IMR-90 (cell line): ENCODE data around the gene ZCCHC24. TPM values are rescaled to one million over a fixed set of nuclear protein-coding genes. Genes with fewer than 3 reads are reported as not detected.

Source experiments
- ATAC-seq: fragments of 200-7000 bp; cut with Tn5 transposase; 2 replicates; pipeline ENCODE4 v1.9.1; 2020; ENCODE audit warnings: low read depth, mild to moderate bottlenecking, moderate library complexity
- BruUV-seq: library from RNA; stranded (reverse); fragments of 400-500 nt; replicated peaks from 2 replicates; lab custom pipeline; 2021; lab: Mats Ljungman, UMichigan
- CTCF ChIA-PET: fragments of 300-600 bp; formaldehyde crosslinking; extraction: SDS; loops from one replicate; lab custom pipeline; 2021; ENCODE audit warnings: antibody characterized with exemption; lab: Yijun Ruan, JAX
- POLR2A ChIA-PET: fragments of 300-600 bp; sonication (Branson Sonifier 250); formaldehyde crosslinking; loops from one replicate; lab custom pipeline; 2022; ENCODE audit warnings: antibody characterized with exemption; ENCODE audit not compliant: unreplicated experiment; lab: Charles Lee
- DNase-seq: peaks from one replicate; pipeline ENCODE4 v3.0.0; 2013
- H2AFZ ChIP-seq: replicated peaks from 2 replicates; pipeline ENCODE3; 2013; ENCODE audit warnings: low read length, mild to moderate bottlenecking; ENCODE audit not compliant: poor library complexity
- H2AK5ac ChIP-seq: 2 replicates; pipeline ENCODE4 v1.6.1; 2013; ENCODE audit warnings: low read depth, low read length, inconsistent platforms
- H2AK9ac ChIP-seq: replicated peaks from 2 replicates; pipeline ENCODE3; 2013; ENCODE audit warnings: mild to moderate bottlenecking, low read depth, low read length, moderate library complexity; ENCODE audit not compliant: poor library complexity
- H2BK120ac ChIP-seq: 2 replicates; pipeline ENCODE4 v1.6.1; 2013; ENCODE audit warnings: low read depth, low read length, inconsistent platforms
- H2BK15ac ChIP-seq: 3 replicates; pipeline ENCODE4 v1.6.1; 2013; ENCODE audit warnings: low read depth, low read length, inconsistent platforms
- H2BK20ac ChIP-seq: 2 replicates; pipeline ENCODE4 v1.6.1; 2013; ENCODE audit warnings: low read depth, mild to moderate bottlenecking, inconsistent platforms, low read length, moderate library complexity
- H2BK5ac ChIP-seq: 2 replicates; pipeline ENCODE4 v1.6.1; 2013; ENCODE audit warnings: mild to moderate bottlenecking, low read depth, low read length, inconsistent platforms; ENCODE audit not compliant: poor library complexity, severe bottlenecking
- H3K14ac ChIP-seq: replicated peaks from 2 replicates; pipeline ENCODE4 v1.6.1; 2013; ENCODE audit warnings: low read depth, low read length, inconsistent platforms
- H3K18ac ChIP-seq: 2 replicates; pipeline ENCODE4 v1.6.1; 2013; ENCODE audit warnings: low read depth, low read length, control low read depth
- H3K23ac ChIP-seq: 2 replicates; pipeline ENCODE4 v1.6.1; 2013; ENCODE audit warnings: low read depth, low read length, inconsistent platforms
- H3K27ac ChIP-seq: 2 replicates; pipeline ENCODE4 v1.5.1; 2013; ENCODE audit warnings: mild to moderate bottlenecking, control low read depth, low read length; ENCODE audit not compliant: insufficient read depth
- H3K27me3 ChIP-seq: 2 replicates; pipeline ENCODE4 v1.6.1; 2013; ENCODE audit warnings: low read length; ENCODE audit not compliant: control insufficient read depth, insufficient read depth
- H3K36me3 ChIP-seq: 2 replicates; pipeline ENCODE4 v1.6.1; 2013; ENCODE audit warnings: low read length, mixed read lengths; ENCODE audit not compliant: control insufficient read depth, insufficient read depth
- H3K4ac ChIP-seq: 2 replicates; pipeline ENCODE4 v1.6.1; 2013; ENCODE audit warnings: low read depth, low read length, inconsistent platforms
- H3K4me1 ChIP-seq: 2 replicates; pipeline ENCODE4 v1.6.1; 2013; ENCODE audit warnings: low read length, mixed read lengths; ENCODE audit not compliant: control insufficient read depth, insufficient read depth
- H3K4me2 ChIP-seq: 2 replicates; pipeline ENCODE4 v1.6.1; 2013; ENCODE audit warnings: low read depth, mild to moderate bottlenecking, control low read depth, low read length, moderate library complexity
- H3K4me3 ChIP-seq: 2 replicates; pipeline ENCODE4 v1.5.1; 2013; ENCODE audit warnings: low read depth, mild to moderate bottlenecking, control low read depth, low read length, moderate library complexity; ENCODE audit not compliant: insufficient read depth
- H3K56ac ChIP-seq: 2 replicates; pipeline ENCODE4 v1.6.1; 2013; ENCODE audit warnings: low read length, inconsistent platforms; ENCODE audit not compliant: insufficient read depth; ENCODE audit errors: extremely low read depth
- H3K79me1 ChIP-seq, 2 experiments: 2 replicates each; pipeline ENCODE4 v1.6.1; 2013; ENCODE audit warnings: low read length in 2 of 2, inconsistent platforms in 1 of 2, low read depth in 1 of 2
- H3K9ac ChIP-seq: 2 replicates; pipeline ENCODE4 v1.6.1; 2013; ENCODE audit warnings: low read depth, low read length, control low read depth
- H3K9me1 ChIP-seq: 2 replicates; pipeline ENCODE4 v1.6.1; 2013; ENCODE audit warnings: low read length, inconsistent platforms; ENCODE audit not compliant: insufficient read depth
- H3K9me3 ChIP-seq: 2 replicates; pipeline ENCODE4 v1.6.1; 2013; ENCODE audit warnings: low read length; ENCODE audit not compliant: control insufficient read depth, insufficient read depth
- H4K20me1 ChIP-seq: 2 replicates; pipeline ENCODE4 v1.6.1; 2013; ENCODE audit warnings: low read length, inconsistent platforms; ENCODE audit not compliant: insufficient read depth
- H4K5ac ChIP-seq: 2 replicates; pipeline ENCODE4 v1.6.1; 2013; ENCODE audit warnings: mild to moderate bottlenecking, low read depth, low read length, control low read depth
- H4K8ac ChIP-seq, 2 experiments: 2 replicates each; pipeline ENCODE4 v1.6.1; 2013; ENCODE audit warnings: low read depth in 2 of 2, low read length in 2 of 2, control low read depth in 1 of 2, inconsistent platforms in 1 of 2
- H4K91ac ChIP-seq: 2 replicates; pipeline ENCODE4 v1.6.1; 2013; ENCODE audit warnings: low read depth, low read length, inconsistent platforms; ENCODE audit not compliant: insufficient read depth
- WGBS, 2 experiments: methylation state at CpG; one replicate each; pipeline versions ENCODE4 v1.1.5 to v1.1.7; 2013; ENCODE audit warnings: missing lambda C conversion rate in 2 of 2; ENCODE audit not compliant: insufficient read length in 1 of 2; ENCODE audit errors: extremely low coverage in 2 of 2; 5-methylcytosine and 5-hydroxymethylcytosine counted together
- dilution Hi-C: fragments of 300-500 bp; cut with HindIII; formaldehyde crosslinking; loops from one replicate; pipeline ENCODE4 v1.14.3; 2018; ENCODE audit warnings: low sequenced_read_pairs; ENCODE audit not compliant: unreplicated experiment
- in situ Hi-C: fragments of 300-500 bp; cut with MboI; formaldehyde crosslinking; loops from 3 replicates; pipeline ENCODE4 v1.14.3; 2019; ENCODE audit warnings: low sequenced_read_pairs, inconsistent platforms, mixed read lengths
- intact Hi-C: fragments of 100-400 bp; cut with micrococcal nuclease; formaldehyde crosslinking; loops from 2 replicates; pipeline ENCODE4 v1.10.0; 2022
- polyA plus RNA-seq, 3 experiments: library from polyadenylated mRNA; depleted of rRNA; stranded (reverse); fragments of >200 nt; gene quantifications; 2 replicates each; pipeline ENCODE4 v1.2.3, GENCODE V29; 2012; ENCODE audit warnings: low replicate concordance in 1 of 3
- total RNA-seq: library from RNA; depleted of rRNA; stranded (reverse); fragments of >200 nt; gene quantifications from 2 replicates; pipeline ENCODE4 v1.2.3, GENCODE V29; 2012
- TF ChIP-seq, protein P1 (sequence below): conservative IDR thresholded peaks from 2 replicates; pipeline ENCODE4 v1.5.1; 2012; ENCODE audit warnings: mild to moderate bottlenecking, low read depth, low read length, improper control_type of control experiment

Gene ZCCHC24
- total and polyA plus RNA-seq, 2 of the 4 experiments (the other 2 are of a cell fraction) = 15.1 to 25.9 TPM

GRCh38 chr10:79357180-79357579 is 88.2 kb downstream of the ZCCHC24 start:
- Histone ChIP-seq H4K5ac (no peak overlapping the region), H2AK9ac (no peak overlapping the region), H2BK20ac (no peak overlapping the region), H4K91ac (no peak overlapping the region), H3K4me3 (no peak overlapping the region), H3K27ac (no peak overlapping the region), H3K23ac (no peak overlapping the region), H3K14ac (no peak overlapping the region), H3K36me3 (peaks cover 38% of the 10 kb centered on the region), H3K27me3 (no peaks in the 10 kb centered on the region), H2BK5ac (no peak overlapping the region), H2AK5ac (no peak overlapping the region), H3K4me2 (no peak overlapping the region), H3K18ac (no peak overlapping the region), H2BK15ac (no peak overlapping the region), H3K79me1 (peaks cover 13 to 36% of the 10 kb centered on the region in 2 experiments), H3K9me3 (no peaks in the 10 kb centered on the region), H3K9ac (no peak overlapping the region), H3K9me1 (peaks cover 6% of the 10 kb centered on the region), H4K20me1 (peaks cover 29% of the 10 kb centered on the region), H2BK120ac (no peak overlapping the region), H3K4ac (no peak overlapping the region), H2AFZ (no peak overlapping the region), H4K8ac (no peak overlapping the region), H3K4me1 (no peaks in the 10 kb centered on the region), H3K56ac (no peak overlapping the region)
- dilution Hi-C loops = no loop called here
- intact Hi-C loops = no loop called here
- ChIA-PET CTCF (no interaction called here), POLR2A (no interaction called here)
- ATAC-seq (no peak), DNase-seq (no peak)
- TF ChIP-seq, protein P1, sequence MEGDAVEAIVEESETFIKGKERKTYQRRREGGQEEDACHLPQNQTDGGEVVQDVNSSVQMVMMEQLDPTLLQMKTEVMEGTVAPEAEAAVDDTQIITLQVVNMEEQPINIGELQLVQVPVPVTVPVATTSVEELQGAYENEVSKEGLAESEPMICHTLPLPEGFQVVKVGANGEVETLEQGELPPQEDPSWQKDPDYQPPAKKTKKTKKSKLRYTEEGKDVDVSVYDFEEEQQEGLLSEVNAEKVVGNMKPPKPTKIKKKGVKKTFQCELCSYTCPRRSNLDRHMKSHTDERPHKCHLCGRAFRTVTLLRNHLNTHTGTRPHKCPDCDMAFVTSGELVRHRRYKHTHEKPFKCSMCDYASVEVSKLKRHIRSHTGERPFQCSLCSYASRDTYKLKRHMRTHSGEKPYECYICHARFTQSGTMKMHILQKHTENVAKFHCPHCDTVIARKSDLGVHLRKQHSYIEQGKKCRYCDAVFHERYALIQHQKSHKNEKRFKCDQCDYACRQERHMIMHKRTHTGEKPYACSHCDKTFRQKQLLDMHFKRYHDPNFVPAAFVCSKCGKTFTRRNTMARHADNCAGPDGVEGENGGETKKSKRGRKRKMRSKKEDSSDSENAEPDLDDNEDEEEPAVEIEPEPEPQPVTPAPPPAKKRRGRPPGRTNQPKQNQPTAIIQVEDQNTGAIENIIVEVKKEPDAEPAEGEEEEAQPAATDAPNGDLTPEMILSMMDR = no peak
- in situ Hi-C loops = no loop called here
- BruUV-seq = no TSS peak
- WGBS, 2 experiments = 95% methylated on average over 4 of the region's 9 CpGs; no CpG with 5 or more reads in 1 of the 2 experiments
